IMR-90 (cell line): ENCODE results near the gene ADAP1. TPM values are rescaled to one million over a fixed set of nuclear protein-coding genes. Genes with fewer than 3 reads are reported as not detected.

Source experiments
- ATAC-seq: fragments of 200-7000 bp; cut with Tn5 transposase; 2 replicates; pipeline ENCODE4 v1.9.1; 2020; ENCODE audit warnings: low read depth, mild to moderate bottlenecking, moderate library complexity
- BruUV-seq: library from RNA; stranded (reverse); fragments of 400-500 nt; replicated peaks from 2 replicates; lab custom pipeline; 2021; lab: Mats Ljungman, UMichigan
- CTCF ChIA-PET: fragments of 300-600 bp; formaldehyde crosslinking; extraction: SDS; loops from one replicate; lab custom pipeline; 2021; ENCODE audit warnings: antibody characterized with exemption; lab: Yijun Ruan, JAX
- POLR2A ChIA-PET: fragments of 300-600 bp; sonication (Branson Sonifier 250); formaldehyde crosslinking; loops from one replicate; lab custom pipeline; 2022; ENCODE audit warnings: antibody characterized with exemption; ENCODE audit not compliant: unreplicated experiment; lab: Charles Lee
- DNase-seq: peaks from one replicate; pipeline ENCODE4 v3.0.0; 2013
- H2AFZ ChIP-seq: replicated peaks from 2 replicates; pipeline ENCODE3; 2013; ENCODE audit warnings: low read length, mild to moderate bottlenecking; ENCODE audit not compliant: poor library complexity
- H2AK5ac ChIP-seq: 2 replicates; pipeline ENCODE4 v1.6.1; 2013; ENCODE audit warnings: low read depth, low read length, inconsistent platforms
- H2AK9ac ChIP-seq: replicated peaks from 2 replicates; pipeline ENCODE3; 2013; ENCODE audit warnings: mild to moderate bottlenecking, low read depth, low read length, moderate library complexity; ENCODE audit not compliant: poor library complexity
- H2BK120ac ChIP-seq: 2 replicates; pipeline ENCODE4 v1.6.1; 2013; ENCODE audit warnings: low read depth, low read length, inconsistent platforms
- H2BK15ac ChIP-seq: 3 replicates; pipeline ENCODE4 v1.6.1; 2013; ENCODE audit warnings: low read depth, low read length, inconsistent platforms
- H2BK20ac ChIP-seq: 2 replicates; pipeline ENCODE4 v1.6.1; 2013; ENCODE audit warnings: low read depth, mild to moderate bottlenecking, inconsistent platforms, low read length, moderate library complexity
- H2BK5ac ChIP-seq: 2 replicates; pipeline ENCODE4 v1.6.1; 2013; ENCODE audit warnings: mild to moderate bottlenecking, low read depth, low read length, inconsistent platforms; ENCODE audit not compliant: poor library complexity, severe bottlenecking
- H3K14ac ChIP-seq: replicated peaks from 2 replicates; pipeline ENCODE4 v1.6.1; 2013; ENCODE audit warnings: low read depth, low read length, inconsistent platforms
- H3K18ac ChIP-seq: 2 replicates; pipeline ENCODE4 v1.6.1; 2013; ENCODE audit warnings: low read depth, low read length, control low read depth
- H3K23ac ChIP-seq: 2 replicates; pipeline ENCODE4 v1.6.1; 2013; ENCODE audit warnings: low read depth, low read length, inconsistent platforms
- H3K27ac ChIP-seq: 2 replicates; pipeline ENCODE4 v1.5.1; 2013; ENCODE audit warnings: mild to moderate bottlenecking, control low read depth, low read length; ENCODE audit not compliant: insufficient read depth
- H3K27me3 ChIP-seq: 2 replicates; pipeline ENCODE4 v1.6.1; 2013; ENCODE audit warnings: low read length; ENCODE audit not compliant: control insufficient read depth, insufficient read depth
- H3K36me3 ChIP-seq: 2 replicates; pipeline ENCODE4 v1.6.1; 2013; ENCODE audit warnings: low read length, mixed read lengths; ENCODE audit not compliant: control insufficient read depth, insufficient read depth
- H3K4ac ChIP-seq: 2 replicates; pipeline ENCODE4 v1.6.1; 2013; ENCODE audit warnings: low read depth, low read length, inconsistent platforms
- H3K4me1 ChIP-seq: 2 replicates; pipeline ENCODE4 v1.6.1; 2013; ENCODE audit warnings: low read length, mixed read lengths; ENCODE audit not compliant: control insufficient read depth, insufficient read depth
- H3K4me2 ChIP-seq: 2 replicates; pipeline ENCODE4 v1.6.1; 2013; ENCODE audit warnings: low read depth, mild to moderate bottlenecking, control low read depth, low read length, moderate library complexity
- H3K4me3 ChIP-seq: 2 replicates; pipeline ENCODE4 v1.5.1; 2013; ENCODE audit warnings: low read depth, mild to moderate bottlenecking, control low read depth, low read length, moderate library complexity; ENCODE audit not compliant: insufficient read depth
- H3K56ac ChIP-seq: 2 replicates; pipeline ENCODE4 v1.6.1; 2013; ENCODE audit warnings: low read length, inconsistent platforms; ENCODE audit not compliant: insufficient read depth; ENCODE audit errors: extremely low read depth
- H3K79me1 ChIP-seq, 2 experiments: 2 replicates each; pipeline ENCODE4 v1.6.1; 2013; ENCODE audit warnings: low read length in 2 of 2, inconsistent platforms in 1 of 2, low read depth in 1 of 2
- H3K9ac ChIP-seq: 2 replicates; pipeline ENCODE4 v1.6.1; 2013; ENCODE audit warnings: low read depth, low read length, control low read depth
- H3K9me1 ChIP-seq: 2 replicates; pipeline ENCODE4 v1.6.1; 2013; ENCODE audit warnings: low read length, inconsistent platforms; ENCODE audit not compliant: insufficient read depth
- H3K9me3 ChIP-seq: 2 replicates; pipeline ENCODE4 v1.6.1; 2013; ENCODE audit warnings: low read length; ENCODE audit not compliant: control insufficient read depth, insufficient read depth
- H4K20me1 ChIP-seq: 2 replicates; pipeline ENCODE4 v1.6.1; 2013; ENCODE audit warnings: low read length, inconsistent platforms; ENCODE audit not compliant: insufficient read depth
- H4K5ac ChIP-seq: 2 replicates; pipeline ENCODE4 v1.6.1; 2013; ENCODE audit warnings: mild to moderate bottlenecking, low read depth, low read length, control low read depth
- H4K8ac ChIP-seq, 2 experiments: 2 replicates each; pipeline ENCODE4 v1.6.1; 2013; ENCODE audit warnings: low read depth in 2 of 2, low read length in 2 of 2, control low read depth in 1 of 2, inconsistent platforms in 1 of 2
- H4K91ac ChIP-seq: 2 replicates; pipeline ENCODE4 v1.6.1; 2013; ENCODE audit warnings: low read depth, low read length, inconsistent platforms; ENCODE audit not compliant: insufficient read depth
- BHLHE40 ChIP-seq: fragments of 150-350 bp; IDR thresholded peaks from 2 replicates; pipeline ENCODE4 v1.6.1; 2016; ENCODE audit warnings: mild to moderate bottlenecking, low read depth, low read length
- CEBPB ChIP-seq: IDR thresholded peaks from 2 replicates; pipeline ENCODE4 v1.6.1; 2012; ENCODE audit warnings: low read depth, low read length, improper control_type of control experiment
- CHD1 ChIP-seq: IDR thresholded peaks from 2 replicates; pipeline ENCODE4 v1.6.1; 2012; ENCODE audit warnings: low read depth, low read length, improper control_type of control experiment
- FOS ChIP-seq: fragments of 150-350 bp; IDR thresholded peaks from 2 replicates; pipeline ENCODE4 v1.6.1; 2016; ENCODE audit warnings: low read depth, low read length
- MAFK ChIP-seq: IDR thresholded peaks from 2 replicates; pipeline ENCODE4 v1.6.1; 2012; ENCODE audit warnings: low read depth, low read length, improper control_type of control experiment
- MAZ ChIP-seq: IDR thresholded peaks from 2 replicates; pipeline ENCODE4 v1.6.1; 2012; ENCODE audit warnings: low read depth, mild to moderate bottlenecking, low read length, improper control_type of control experiment, moderate library complexity, borderline replicate concordance
- NFE2L2 ChIP-seq: fragments of 150-350 bp; IDR thresholded peaks from 2 replicates; pipeline ENCODE4 v1.6.1; 2016; ENCODE audit warnings: low read depth, mild to moderate bottlenecking, low read length
- POLR2A ChIP-seq: IDR thresholded peaks from 2 replicates; pipeline ENCODE4 v1.6.1; 2012; ENCODE audit warnings: mild to moderate bottlenecking, low read depth, low read length
- RAD21 ChIP-seq: IDR thresholded peaks from 2 replicates; pipeline ENCODE4 v1.6.1; 2012; ENCODE audit warnings: low read length, improper control_type of control experiment
- SMC3 ChIP-seq: fragments of 150-350 bp; IDR thresholded peaks from 2 replicates; pipeline ENCODE4 v1.6.1; 2016; ENCODE audit warnings: low read depth, mild to moderate bottlenecking, antibody characterized with exemption, low read length, moderate library complexity
- WGBS, 2 experiments: methylation state at CpG; one replicate each; pipeline versions ENCODE4 v1.1.5 to v1.1.7; 2013; ENCODE audit warnings: missing lambda C conversion rate in 2 of 2; ENCODE audit not compliant: insufficient read length in 1 of 2; ENCODE audit errors: extremely low coverage in 2 of 2; 5-methylcytosine and 5-hydroxymethylcytosine counted together
- dilution Hi-C: fragments of 300-500 bp; cut with HindIII; formaldehyde crosslinking; loops from one replicate; pipeline ENCODE4 v1.14.3; 2018; ENCODE audit warnings: low sequenced_read_pairs; ENCODE audit not compliant: unreplicated experiment
- in situ Hi-C: fragments of 300-500 bp; cut with MboI; formaldehyde crosslinking; loops from 3 replicates; pipeline ENCODE4 v1.14.3; 2019; ENCODE audit warnings: low sequenced_read_pairs, inconsistent platforms, mixed read lengths
- intact Hi-C: fragments of 100-400 bp; cut with micrococcal nuclease; formaldehyde crosslinking; loops from 2 replicates; pipeline ENCODE4 v1.10.0; 2022
- polyA plus RNA-seq, 3 experiments: library from polyadenylated mRNA; depleted of rRNA; stranded (reverse); fragments of >200 nt; gene quantifications; 2 replicates each; pipeline ENCODE4 v1.2.3, GENCODE V29; 2012; ENCODE audit warnings: low replicate concordance in 1 of 3
- total RNA-seq: library from RNA; depleted of rRNA; stranded (reverse); fragments of >200 nt; gene quantifications from 2 replicates; pipeline ENCODE4 v1.2.3, GENCODE V29; 2012
- TF ChIP-seq, protein P1 (sequence below): fragments of 150-350 bp; IDR thresholded peaks from 2 replicates; pipeline ENCODE4 v1.6.1; 2017; ENCODE audit warnings: mild to moderate bottlenecking, antibody characterized with exemption, low read length, low read depth
- TF ChIP-seq, protein P2 (sequence below): conservative IDR thresholded peaks from 2 replicates; pipeline ENCODE4 v1.5.1; 2012; ENCODE audit warnings: mild to moderate bottlenecking, low read depth, low read length, improper control_type of control experiment

ADAP1 gene
- total and polyA plus RNA-seq, 2 of the 4 experiments (the other 2 are of a cell fraction) = 1.4 to 2.0 TPM

DNA sequence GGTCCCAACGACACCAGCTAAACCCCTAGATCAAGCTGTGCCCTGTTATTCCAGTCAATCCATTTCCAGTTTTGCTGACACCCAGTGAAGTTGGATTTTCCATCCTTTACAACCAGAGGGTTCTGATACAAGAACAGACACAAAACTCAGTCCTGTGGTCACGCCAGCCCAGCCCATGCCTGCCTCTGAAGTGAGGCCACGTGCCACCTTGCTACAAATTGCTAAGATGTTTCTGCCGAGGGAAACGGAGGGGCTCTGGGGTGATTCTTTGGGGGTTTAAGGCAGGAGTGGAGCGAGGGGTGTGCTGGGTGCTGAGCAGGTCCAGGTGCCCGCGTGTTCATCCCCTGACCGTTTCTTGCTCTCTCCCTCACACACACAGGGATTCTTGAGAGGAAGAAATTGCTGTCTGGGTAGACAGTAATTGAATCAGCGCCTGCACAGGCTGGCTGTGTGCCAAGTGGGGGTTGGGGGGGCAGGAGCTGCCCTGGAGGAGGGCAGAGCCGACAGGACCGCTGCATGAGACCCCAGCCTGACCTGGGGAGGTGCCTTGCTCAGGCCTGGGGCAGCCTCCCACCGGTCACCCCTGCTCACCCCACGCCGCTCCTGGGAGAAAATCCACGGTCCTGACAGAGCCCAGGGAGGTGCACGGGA, 38.1 kb downstream of the ADAP1 start:
- no TSS peak for BruUV-seq
- H3K14ac ChIP-seq = no peak overlapping the region
- no peaks in the 10 kb centered on the region for H3K9me1 ChIP-seq
- H3K9me3 ChIP-seq = no peaks in the 10 kb centered on the region
- intact Hi-C loops = no loop called here
- no peaks in the 10 kb centered on the region for H3K36me3 ChIP-seq
- no peaks in the 10 kb centered on the region for H3K4me1 ChIP-seq
- no peak overlapping the region for H2BK120ac ChIP-seq
- in situ Hi-C loops = no loop called here
- H2BK20ac ChIP-seq = no peak overlapping the region
- ATAC-seq (peak; percentile 29; the same call in 1 of the 2 replicates), DNase-seq (no peak)
- H3K79me1 ChIP-seq = no peaks in the 10 kb centered on the region
- TF ChIP-seq RAD21 = no peak
- TF ChIP-seq, protein P1, sequence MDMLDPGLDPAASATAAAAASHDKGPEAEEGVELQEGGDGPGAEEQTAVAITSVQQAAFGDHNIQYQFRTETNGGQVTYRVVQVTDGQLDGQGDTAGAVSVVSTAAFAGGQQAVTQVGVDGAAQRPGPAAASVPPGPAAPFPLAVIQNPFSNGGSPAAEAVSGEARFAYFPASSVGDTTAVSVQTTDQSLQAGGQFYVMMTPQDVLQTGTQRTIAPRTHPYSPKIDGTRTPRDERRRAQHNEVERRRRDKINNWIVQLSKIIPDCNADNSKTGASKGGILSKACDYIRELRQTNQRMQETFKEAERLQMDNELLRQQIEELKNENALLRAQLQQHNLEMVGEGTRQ = no peak
- TF ChIP-seq MAFK = no peak
- no peak for TF ChIP-seq POLR2A
- TF ChIP-seq CHD1 = no peak
- TF ChIP-seq FOS = no peak
- TF ChIP-seq, protein P2, sequence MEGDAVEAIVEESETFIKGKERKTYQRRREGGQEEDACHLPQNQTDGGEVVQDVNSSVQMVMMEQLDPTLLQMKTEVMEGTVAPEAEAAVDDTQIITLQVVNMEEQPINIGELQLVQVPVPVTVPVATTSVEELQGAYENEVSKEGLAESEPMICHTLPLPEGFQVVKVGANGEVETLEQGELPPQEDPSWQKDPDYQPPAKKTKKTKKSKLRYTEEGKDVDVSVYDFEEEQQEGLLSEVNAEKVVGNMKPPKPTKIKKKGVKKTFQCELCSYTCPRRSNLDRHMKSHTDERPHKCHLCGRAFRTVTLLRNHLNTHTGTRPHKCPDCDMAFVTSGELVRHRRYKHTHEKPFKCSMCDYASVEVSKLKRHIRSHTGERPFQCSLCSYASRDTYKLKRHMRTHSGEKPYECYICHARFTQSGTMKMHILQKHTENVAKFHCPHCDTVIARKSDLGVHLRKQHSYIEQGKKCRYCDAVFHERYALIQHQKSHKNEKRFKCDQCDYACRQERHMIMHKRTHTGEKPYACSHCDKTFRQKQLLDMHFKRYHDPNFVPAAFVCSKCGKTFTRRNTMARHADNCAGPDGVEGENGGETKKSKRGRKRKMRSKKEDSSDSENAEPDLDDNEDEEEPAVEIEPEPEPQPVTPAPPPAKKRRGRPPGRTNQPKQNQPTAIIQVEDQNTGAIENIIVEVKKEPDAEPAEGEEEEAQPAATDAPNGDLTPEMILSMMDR = no peak
- TF ChIP-seq BHLHE40 = no peak
- no peak for TF ChIP-seq SMC3
- TF ChIP-seq CEBPB = no peak
- TF ChIP-seq MAZ = no peak
- no peak for TF ChIP-seq NFE2L2
- peak overlapping the region; percentile 63 for H2AFZ ChIP-seq
- no peak overlapping the region for H4K91ac ChIP-seq
- dilution Hi-C loops = no loop called here
- H3K18ac ChIP-seq = no peak overlapping the region
- no peak overlapping the region for H2AK9ac ChIP-seq
- no peak overlapping the region for H3K4ac ChIP-seq
- no peak overlapping the region for H3K56ac ChIP-seq
- no peaks in the 10 kb centered on the region for H3K27me3 ChIP-seq
- no peaks in the 10 kb centered on the region for H4K20me1 ChIP-seq
- WGBS, 2 experiments = 80% methylated on average over 1 of the region's 17 CpGs; no CpG with 5 or more reads in 1 of the 2 experiments
- H4K8ac ChIP-seq = no peak overlapping the region
- no peak overlapping the region for H2BK5ac ChIP-seq
- CTCF ChIA-PET = interaction anchor here (0.6 kb wide), 1 partner anchor 14 kb away, joined by 3 read pairs; no protein-coding TSS in a partner anchor
- POLR2A ChIA-PET = interaction anchor here (0.6 kb wide), 1 partner anchor 76 kb away, joined by 10 read pairs; no protein-coding TSS in a partner anchor
- H3K9ac ChIP-seq = no peak overlapping the region
- H3K4me3 ChIP-seq = no peak overlapping the region
- no peak overlapping the region for H2BK15ac ChIP-seq
- no peak overlapping the region for H2AK5ac ChIP-seq
- no peak overlapping the region for H3K23ac ChIP-seq
- no peak overlapping the region for H4K5ac ChIP-seq
- H3K27ac ChIP-seq = no peak overlapping the region
- H3K4me2 ChIP-seq = no peak overlapping the region
